Right lobe of liver (tissue), 6 donors: ENCODE measurements around the gene TSSK6. TPM values are rescaled to one million over a fixed set of nuclear protein-coding genes. Genes with fewer than 3 reads are reported as not detected.
A peak's percentile ranks its signal among the peaks of the same experiment; 100 is the strongest.

Source experiments
- ATAC-seq, 4 donors: fragments of 200-7000 bp; cut with Tn5 transposase; one replicate each; pipeline ENCODE4 v1.9.1; 2020; ENCODE audit warnings: mild to moderate bottlenecking in 4 of 4, moderate library complexity in 4 of 4
- DNase-seq, 3 donors: peaks; one replicate each; pipeline ENCODE4 v3.0.0-alpha.2; 2020
- H3K27ac ChIP-seq, 3 donors: fragments of 200-600 bp; one replicate each; pipeline ENCODE4 v1.8.0; 2022
- H3K27me3 ChIP-seq, 2 donors: fragments of 200-600 bp; one replicate each; pipeline ENCODE4 v1.8.0; 2022
- H3K36me3 ChIP-seq, 4 donors: fragments of 200-600 bp; sonication (generic) in 1 of 4; one replicate each; pipeline versions ENCODE4 v1.5.1 to v1.8.0; 2017 to 2022; ENCODE audit warnings: control low read depth in 1 of 4
- H3K4me1 ChIP-seq, 4 donors: fragments of 200-600 bp; sonication (generic) in 1 of 4; one replicate each; pipeline versions ENCODE4 v1.5.1 to v1.8.0; 2017 to 2022; ENCODE audit warnings: control low read depth in 1 of 4
- H3K4me3 ChIP-seq, 3 donors: fragments of 200-600 bp; one replicate each; pipeline ENCODE4 v1.8.0; 2022
- H3K9me3 ChIP-seq, 4 donors: fragments of 200-600 bp; sonication (generic) in 1 of 4; one replicate each; pipeline versions ENCODE4 v1.5.1 to v1.8.0; 2017 to 2022; ENCODE audit warnings: control low read depth in 1 of 4
- POLR2A ChIP-seq: fragments of 450-650 bp; IDR thresholded peaks from one replicate; pipeline ENCODE4 v1.6.1; 2017; ENCODE audit warnings: antibody characterized with exemption, mild to moderate bottlenecking
- WGBS: methylation state at CpG from one replicate; pipeline ENCODE4 v1.1.6; 2018; ENCODE audit warnings: low coverage, low lambda C conversion rate; ENCODE audit not compliant: insufficient coverage; ENCODE audit errors: missing lambda C conversion rate; 5-methylcytosine and 5-hydroxymethylcytosine counted together
- intact Hi-C, 2 donors: fragments of 100-400 bp; cut with DNase I; formaldehyde crosslinking; loops; one replicate each; pipeline versions ENCODE4 v1.11.2 to v1.14.1; 2022
- total RNA-seq, 6 experiments: library from RNA; depleted of rRNA in 2 of 6; stranded (reverse); fragments of >200 nt in 2 of 6; fragmentation: NEBNext Ultra II Directional in 3 of 6; extraction: Animal tissue kit (Norgen Biotek cat#: 25700) in 3 of 6; gene quantifications; one replicate each; pipeline versions ENCODE4 v1.1.0 to v1.2.4, GENCODE V29; 2016 to 2023
- TF ChIP-seq, protein P1 (sequence below), 4 donors: fragments of 200-600 bp in 3 of 4; fragments of 450-650 bp in 1 of 4; IDR thresholded peaks; one replicate each; pipeline versions ENCODE4 v1.5.1 to v1.8.0; 2016 to 2022; ENCODE audit warnings: antibody characterized with exemption in 4 of 4, mild to moderate bottlenecking in 2 of 4
- donor health status: DM: no; HTN: yes; CAD: no.
- donor health status: DM: no; HTN: no; CAD: no.
- donor health status: DM: no; HTN: no; CAD: no.
- donor health status: DM: no; HTN: yes; CAD: no.
- donor health status: DM: no; HTN: yes; CAD: no.

The TSSK6 gene
- total RNA-seq, 6 experiments from 2014 or later = 0.53 to 2.9 (median 1.1) TPM

DNA sequence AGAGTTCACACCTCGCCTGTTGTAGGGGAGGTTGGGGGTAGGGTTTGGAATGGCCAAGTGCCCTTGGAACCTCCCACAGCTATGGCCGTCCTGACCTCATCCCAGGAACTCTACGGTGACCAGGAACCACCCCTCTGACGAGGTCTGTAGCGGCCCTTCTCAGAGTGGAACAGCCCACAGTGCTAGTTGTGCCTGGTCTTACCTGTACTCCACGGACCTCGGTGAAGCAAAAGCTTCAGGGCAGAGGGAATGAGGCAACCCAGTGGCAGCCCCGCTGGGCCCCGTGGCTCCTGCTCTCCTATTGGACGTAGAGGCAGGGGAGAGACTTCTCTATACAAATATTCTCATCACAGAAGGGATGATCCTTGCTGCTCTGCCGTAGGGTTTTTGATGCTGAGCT, 7.1 kb downstream of the TSSK6 start:
- no peak for ATAC-seq
- Histone ChIP-seq H3K4me3 (no peak overlapping the region), H3K4me1 (no peaks in the 10 kb centered on the region), H3K36me3 (peaks cover 0 to 22% (median 11%) of the 10 kb centered on the region in 4 donors), H3K9me3 (no peaks in the 10 kb centered on the region), H3K27ac (no peak overlapping the region), H3K27me3 (no peaks in the 10 kb centered on the region)
- no peak for DNase-seq
- TF ChIP-seq POLR2A = no peak
- TF ChIP-seq, protein P1, sequence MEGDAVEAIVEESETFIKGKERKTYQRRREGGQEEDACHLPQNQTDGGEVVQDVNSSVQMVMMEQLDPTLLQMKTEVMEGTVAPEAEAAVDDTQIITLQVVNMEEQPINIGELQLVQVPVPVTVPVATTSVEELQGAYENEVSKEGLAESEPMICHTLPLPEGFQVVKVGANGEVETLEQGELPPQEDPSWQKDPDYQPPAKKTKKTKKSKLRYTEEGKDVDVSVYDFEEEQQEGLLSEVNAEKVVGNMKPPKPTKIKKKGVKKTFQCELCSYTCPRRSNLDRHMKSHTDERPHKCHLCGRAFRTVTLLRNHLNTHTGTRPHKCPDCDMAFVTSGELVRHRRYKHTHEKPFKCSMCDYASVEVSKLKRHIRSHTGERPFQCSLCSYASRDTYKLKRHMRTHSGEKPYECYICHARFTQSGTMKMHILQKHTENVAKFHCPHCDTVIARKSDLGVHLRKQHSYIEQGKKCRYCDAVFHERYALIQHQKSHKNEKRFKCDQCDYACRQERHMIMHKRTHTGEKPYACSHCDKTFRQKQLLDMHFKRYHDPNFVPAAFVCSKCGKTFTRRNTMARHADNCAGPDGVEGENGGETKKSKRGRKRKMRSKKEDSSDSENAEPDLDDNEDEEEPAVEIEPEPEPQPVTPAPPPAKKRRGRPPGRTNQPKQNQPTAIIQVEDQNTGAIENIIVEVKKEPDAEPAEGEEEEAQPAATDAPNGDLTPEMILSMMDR (IDR thresholded peaks at IDR 0.05) = no peak
- intact Hi-C loops = no loop called here
- WGBS = 77% methylated on average over 4 of the region's 11 CpGs

DNA sequence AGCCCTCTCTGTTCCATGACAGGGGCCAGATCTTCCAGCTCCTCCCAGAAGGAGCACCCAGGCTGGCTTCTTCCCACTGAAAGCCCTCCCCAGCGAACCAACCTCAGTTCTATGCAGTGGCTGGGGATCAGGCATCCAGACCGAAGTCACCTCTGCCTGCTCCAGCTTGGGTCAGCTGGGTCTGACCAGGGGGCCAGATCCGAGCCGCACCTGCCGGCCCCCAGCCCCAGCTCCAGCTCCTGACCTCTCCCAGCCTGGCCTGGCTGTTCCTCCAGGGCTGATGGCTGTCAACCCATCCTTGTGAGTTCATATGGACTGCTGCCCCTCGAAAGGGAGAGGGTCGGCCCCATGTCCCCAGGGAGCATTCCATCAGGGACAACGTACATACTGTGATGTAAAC, 8.0 kb downstream of the TSSK6 start:
- H3K4me1 ChIP-seq = no peaks in the 10 kb centered on the region
- no peaks in the 10 kb centered on the region for H3K27me3 ChIP-seq
- ATAC-seq (no peak), DNase-seq (no peak)
- H3K4me3 ChIP-seq = no peak overlapping the region
- intact Hi-C loops = no loop called here
- TF ChIP-seq, protein P1 (IDR thresholded peaks at IDR 0.05) = no peak
- no peak for TF ChIP-seq POLR2A
- no peak overlapping the region for H3K27ac ChIP-seq
- peaks cover 6 to 27% (median 15%) of the 10 kb centered on the region in 4 donors for H3K36me3 ChIP-seq
- WGBS = no CpG with 5 or more reads among the region's 8 CpGs
- no peaks in the 10 kb centered on the region for H3K9me3 ChIP-seq

DNA sequence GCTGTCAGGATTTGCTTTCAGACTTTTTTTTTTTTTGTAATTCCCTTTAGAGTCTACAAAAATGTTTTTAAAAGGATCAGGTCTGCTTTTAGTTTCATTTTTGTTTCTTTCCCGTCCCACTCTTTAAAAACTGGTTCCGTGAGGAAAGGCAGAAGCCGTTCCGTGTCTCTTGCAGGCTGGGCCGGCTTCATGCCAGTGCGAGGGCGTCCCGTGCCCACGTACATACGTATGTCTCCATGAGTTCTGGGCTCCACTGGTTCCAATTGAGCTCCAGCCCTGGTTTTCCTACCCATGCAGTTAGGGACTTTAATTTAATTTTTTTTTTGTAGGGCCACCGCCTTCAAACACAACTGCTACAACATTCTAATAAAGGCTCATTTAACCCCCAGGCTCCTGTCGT, 8.8 kb downstream of the TSSK6 start:
- DNase-seq (no peak), ATAC-seq (no peak)
- H3K4me1 ChIP-seq = no peaks in the 10 kb centered on the region
- peaks cover 7 to 34% (median 18%) of the 10 kb centered on the region in 4 donors for H3K36me3 ChIP-seq
- whole genome bisulfite sequencing = 89% methylated on average over 12 of the region's 12 CpGs
- H3K27ac ChIP-seq = no peak overlapping the region
- no peaks in the 10 kb centered on the region for H3K9me3 ChIP-seq
- no peaks in the 10 kb centered on the region for H3K27me3 ChIP-seq
- H3K4me3 ChIP-seq = no peak overlapping the region
- no peak for TF ChIP-seq POLR2A
- TF ChIP-seq, protein P1 (IDR thresholded peaks at IDR 0.05) = no peak
- intact Hi-C loops = no loop called here

DNA sequence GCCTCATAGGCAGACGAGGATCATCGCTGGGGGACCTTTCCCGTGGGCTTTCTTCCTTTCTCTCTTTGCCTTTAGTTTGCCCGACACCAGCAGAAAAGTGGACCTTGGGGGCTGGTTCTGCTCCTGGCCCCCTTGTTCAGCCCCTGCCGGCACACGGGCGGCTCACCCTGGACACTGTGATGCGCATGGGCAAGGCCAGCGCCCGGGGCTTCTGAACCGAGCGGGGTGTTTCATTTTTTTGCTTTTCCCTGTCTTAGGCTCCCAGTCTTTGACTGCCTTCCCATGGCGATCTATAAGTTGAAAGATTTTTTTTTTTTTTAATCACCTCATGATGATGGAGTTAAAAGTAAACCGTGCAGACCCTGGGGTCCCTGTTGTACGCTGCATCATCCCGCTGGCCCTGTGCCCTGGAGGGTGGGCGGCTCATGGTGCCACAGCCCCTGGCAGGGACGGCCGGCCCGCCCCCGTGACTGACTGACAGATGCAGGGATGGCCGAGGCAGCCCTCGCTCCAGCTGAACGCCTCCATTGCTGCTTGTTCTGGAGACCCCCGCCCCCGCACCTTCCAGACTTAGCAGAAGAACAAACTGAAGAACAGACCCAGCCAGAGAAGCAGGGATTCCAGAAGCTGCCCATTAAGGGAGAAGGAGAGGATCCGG, 9.6 kb downstream of the TSSK6 start:
- H3K27me3 ChIP-seq = no peaks in the 10 kb centered on the region
- no peak overlapping the region for H3K4me3 ChIP-seq
- no peaks in the 10 kb centered on the region for H3K4me1 ChIP-seq
- no peak for ATAC-seq
- peaks cover 7 to 42% (median 22%) of the 10 kb centered on the region in 4 donors for H3K36me3 ChIP-seq
- peak in 1 of 3 donors; percentile 50 for DNase-seq
- intact Hi-C loops = no loop called here
- H3K27ac ChIP-seq = no peak overlapping the region
- WGBS = 88% methylated on average over 15 of the region's 27 CpGs
- no peaks in the 10 kb centered on the region for H3K9me3 ChIP-seq
- TF ChIP-seq POLR2A = no peak
- TF ChIP-seq, protein P1 (IDR thresholded peaks at IDR 0.05) = no peak
